Fibroblast of pulmonary artery (primary cell): Measurements from ENCODE around the gene GAS5.
"Not testable (repeated sequence)": the region's sequence is repeated elsewhere in the genome, so short reads cannot be mapped to it uniquely, and the experiment has no call there.

Experiments used
- DNase-seq: peaks from one replicate; pipeline ENCODE4 v3.0.0-alpha.2; 2010; ENCODE audit warnings: low read depth
- H3K4me3 ChIP-seq: replicated peaks from 2 replicates; pipeline ENCODE4 v1.5.1; 2011; ENCODE audit warnings: low read depth, mild to moderate bottlenecking, control low read depth, low read length, moderate library complexity
- CTCF ChIP-seq: IDR thresholded peaks from 2 replicates; pipeline ENCODE4 v1.5.1; 2011; ENCODE audit warnings: mild to moderate bottlenecking, control low read depth, low read length, inconsistent platforms; ENCODE audit errors: missing control alignments

GAS5 gene

DNA sequence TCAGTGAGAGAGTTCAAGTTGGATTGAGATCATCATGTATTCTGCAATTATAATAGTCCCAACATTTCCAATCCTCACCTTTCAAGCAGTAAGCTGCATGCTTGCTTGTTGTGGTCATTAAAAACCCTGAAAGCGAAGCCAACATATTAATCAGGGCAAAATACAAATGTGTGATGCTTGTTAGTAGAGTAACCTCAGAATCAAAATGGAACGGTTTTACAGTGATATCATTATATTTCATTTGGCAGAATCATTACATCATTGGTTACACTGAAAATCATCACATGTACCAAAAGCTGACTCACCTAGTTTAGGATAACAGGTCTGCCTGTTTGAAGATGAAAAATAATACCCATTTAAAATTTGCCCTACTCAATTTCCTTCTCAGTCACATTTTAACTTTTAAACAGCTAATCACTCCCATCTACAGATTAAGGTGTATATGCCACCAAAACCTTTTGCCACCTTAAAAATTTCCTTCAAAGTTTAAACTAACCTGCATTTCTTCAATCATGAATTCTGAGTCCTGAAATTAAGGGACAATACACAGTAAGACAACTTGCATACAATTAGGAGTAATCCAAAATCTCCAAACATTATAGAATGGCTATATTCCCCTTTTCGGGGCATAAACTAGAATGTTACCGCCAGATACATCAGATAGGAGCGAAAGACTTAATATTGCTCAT is 3.5 kb downstream of the GAS5 start:
- peak overlapping the region; percentile 96 for H3K4me3 ChIP-seq
- DNase-seq, result no peak
- TF ChIP-seq CTCF, result no peak

DNA sequence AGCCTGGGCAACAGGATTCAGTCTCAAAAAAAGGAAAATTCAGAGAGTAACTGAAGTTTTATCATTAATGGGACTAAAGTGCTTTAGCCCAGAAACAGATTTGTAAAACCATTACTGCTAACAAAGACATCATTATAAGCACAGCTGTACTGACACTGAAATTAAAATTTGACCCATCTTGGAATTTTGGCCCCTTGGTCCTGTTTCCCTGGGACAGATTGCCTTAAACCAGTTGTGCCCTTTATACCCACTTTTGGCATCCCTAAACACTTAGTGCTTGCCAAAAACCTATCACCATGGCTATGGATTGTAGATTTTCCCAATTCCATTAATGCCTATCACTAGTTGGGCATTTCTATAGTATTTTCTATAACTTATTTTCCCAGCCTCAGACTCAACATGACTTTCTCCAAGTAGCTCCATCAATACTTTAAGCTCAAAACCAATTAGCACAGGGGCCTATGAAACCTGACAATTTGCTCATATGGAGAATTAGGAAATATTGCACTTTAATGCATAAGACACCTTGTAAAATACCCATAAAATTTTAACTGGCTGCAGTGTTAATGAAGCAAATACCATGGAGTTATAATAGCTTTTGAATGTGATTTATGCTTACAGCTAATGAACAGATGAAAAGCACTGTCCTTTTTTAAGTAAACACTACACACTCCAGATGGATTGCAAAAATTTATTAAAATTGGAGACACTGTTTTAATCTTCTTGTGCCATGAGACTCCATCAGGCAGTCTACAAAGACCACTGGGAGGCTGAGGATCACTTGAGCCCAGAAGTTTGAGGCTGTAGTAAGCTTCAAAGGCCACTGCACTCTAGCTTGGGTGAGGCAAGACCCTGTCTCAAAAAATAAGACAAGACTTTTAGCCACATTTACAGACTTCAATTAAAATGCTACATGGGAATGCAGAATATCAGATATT is 4.3 kb downstream of the GAS5 start:
- no peak for DNase-seq
- TF ChIP-seq CTCF, result no peak
- H3K4me3 ChIP-seq, result no peak overlapping the region

- DNase-seq, result no peak
These were observed 5.0 kb downstream of the GAS5 start for GRCh38 chr1:173862769-173863223.

DNA sequence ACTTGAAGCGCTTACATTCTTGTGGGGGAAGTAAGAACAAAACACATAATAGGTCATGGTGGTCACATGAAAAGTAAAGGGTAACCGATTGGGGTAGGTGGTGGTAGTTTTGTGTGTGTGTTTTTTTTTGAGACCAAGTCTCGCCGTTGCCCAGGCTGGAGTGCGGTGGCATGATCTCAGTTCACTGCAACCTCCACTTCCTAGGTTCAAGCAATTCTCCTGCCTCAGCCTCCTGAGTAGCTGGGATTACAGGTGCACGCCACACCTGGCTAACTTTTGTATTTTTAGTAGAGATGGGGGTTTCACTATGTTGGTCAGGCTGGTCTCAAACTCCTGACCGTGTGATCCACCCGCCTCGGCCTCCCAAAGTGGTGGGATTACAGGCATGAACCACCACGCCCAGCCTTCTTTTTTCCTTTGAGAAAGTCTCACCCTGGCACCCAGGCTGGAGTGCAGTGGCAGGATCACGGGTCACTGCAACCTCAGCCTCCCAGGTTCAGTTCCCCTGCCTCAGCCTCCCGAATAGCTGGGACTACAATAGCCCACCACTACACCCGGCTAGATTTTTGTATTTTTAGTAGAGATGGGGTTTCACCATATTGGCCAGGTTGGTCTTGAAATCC is 5.5 kb downstream of the GAS5 start:
- not testable (repeated sequence) for H3K4me3 ChIP-seq, DNase-seq

More at GRCh38 chr1:173862769-173863223, 5.0 kb downstream of the GAS5 start:
- TF ChIP-seq CTCF, result no peak
- H3K4me3 ChIP-seq, result no peak overlapping the region

- DNase-seq, result no peak
- no peak for TF ChIP-seq CTCF
- no peak overlapping the region for H3K4me3 ChIP-seq
These were observed 6.1 kb downstream of the GAS5 start for GRCh38 chr1:173861731-173862145.

DNA sequence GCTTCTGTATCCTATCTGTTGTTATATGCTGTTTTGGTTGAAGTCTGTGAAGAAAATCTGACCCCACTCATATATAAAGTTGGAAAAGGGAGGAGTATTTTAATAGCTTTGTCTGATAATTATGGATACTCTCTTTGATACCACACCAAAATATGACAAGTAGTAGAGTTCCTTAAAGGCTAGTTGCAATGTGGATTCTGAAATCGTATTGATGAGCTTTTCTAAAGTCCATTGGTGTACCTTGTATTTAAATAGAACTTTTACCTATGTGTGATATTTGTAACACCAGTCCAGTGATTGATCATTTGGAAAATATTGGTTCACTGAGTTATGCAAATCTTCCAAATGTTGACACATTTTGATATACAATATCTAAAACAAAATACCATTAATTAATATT is 7.7 kb downstream of the GAS5 start:
- no peak for DNase-seq
- H3K4me3 ChIP-seq, result no peak overlapping the region
- TF ChIP-seq CTCF, result no peak

GRCh38 chr1:173859547-173859946 is 8.2 kb downstream of the GAS5 start:
- not testable (repeated sequence) for H3K4me3 ChIP-seq

More at GRCh38 chr1:173859547-173859946, 8.2 kb downstream of the GAS5 start:
- DNase-seq, result not testable (repeated sequence)
